Measurements from ENCODE around the gene RGS10. TPM values are rescaled to one million over a fixed set of nuclear protein-coding genes. Genes with fewer than 3 reads are reported as not detected.

The RGS10 gene
- total and polyA plus RNA-seq, 9 of the 15 experiments (the other 6 are each of a cell fraction or from before 2014, with no cell fraction given): 31.9 to 123 (median 62.1) TPM

- TF ChIP-seq ZNF197 (CRISPR knock-in tag; IDR thresholded peaks at IDR 0.05; ENCODE audit: low read depth) (no peak), IRF2 (CRISPR knock-in tag; IDR thresholded peaks at IDR 0.05) (no peak), DMBX1 (CRISPR knock-in tag; IDR thresholded peaks at IDR 0.05; ENCODE audit: borderline replicate concordance) (0 out of 2 replicates have a peak, but pooled peaks have one; percentile 6), SIN3A (IDR thresholded peaks at IDR 0.05; ENCODE audit: borderline replicate concordance in 2 of 2, control insufficient read depth in 1 of 2, low read depth in 2 of 2, low read length in 2 of 2) (no peak), KAT7 (CRISPR knock-in tag; IDR thresholded peaks at IDR 0.05; ENCODE audit: borderline replicate concordance) (peak; percentile 42; the same call in 1 of the 2 replicates)
Observed at GRCh38 chr10:119518176-119518575, 24.3 kb downstream of the RGS10 start (continued).

DNA sequence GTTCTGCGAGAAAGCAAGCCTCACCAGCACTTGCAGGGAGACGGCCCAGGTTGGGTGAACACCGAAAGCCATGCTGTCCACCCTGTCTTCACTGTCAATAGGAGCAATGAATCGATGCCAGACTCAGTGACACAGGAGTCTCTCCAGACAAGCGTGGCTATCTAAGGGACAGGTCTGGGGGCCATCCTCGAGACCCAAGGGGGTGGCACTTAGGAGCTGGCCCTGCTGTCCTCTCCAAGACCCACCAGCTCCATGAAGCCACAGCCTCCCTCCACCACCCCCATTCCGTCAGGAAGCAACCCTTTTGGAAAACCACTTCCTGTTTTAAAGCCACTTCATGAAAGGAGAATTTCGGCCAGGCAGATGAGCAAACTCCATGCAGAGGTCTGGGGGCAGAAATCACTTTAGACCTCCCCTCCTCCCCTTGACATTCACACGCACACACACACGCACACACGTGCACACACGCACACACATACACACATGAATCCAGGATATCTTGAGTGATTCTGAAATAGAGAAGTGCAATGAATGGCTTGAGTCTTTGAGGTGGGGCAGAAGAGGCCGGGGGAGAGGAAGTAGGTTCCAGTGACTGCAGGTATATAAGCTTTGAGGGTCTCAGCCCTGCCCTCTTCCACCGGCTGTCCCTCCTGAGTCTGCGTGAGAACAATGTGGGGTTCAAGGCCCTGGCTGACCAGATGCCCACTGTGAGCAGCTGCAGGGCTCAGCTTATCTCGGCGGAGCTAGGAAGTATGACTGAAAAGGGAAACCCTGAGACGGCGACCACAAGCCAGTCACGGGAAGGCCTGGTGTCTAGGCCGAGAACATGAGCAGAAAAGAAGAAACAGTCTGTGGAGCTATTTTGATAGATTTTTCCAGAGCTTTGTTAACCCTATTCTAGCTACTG lies 25.0 kb downstream of the RGS10 start:
- CTCF ChIA-PET (ENCODE audit: low intra/inter-chr PET ratio): no interaction called here
- POLR2A ChIA-PET: interaction anchor here (0.6 to 1.1 kb wide), 2 partner anchors 8 to 179 kb away, joined by 3 read pairs; no protein-coding TSS in a partner anchor
- FAIRE-seq: peak; percentile 35
- no peaks in the 10 kb centered on the region for H3K27me3 ChIP-seq (ENCODE audit: control insufficient read depth in 2 of 2, insufficient read depth in 2 of 2, low read length in 2 of 2)
- H3K79me2 ChIP-seq (ENCODE audit: control insufficient read depth, insufficient read depth, low read length): peaks cover 21% of the 10 kb centered on the region; the same call in 1 of the 3 replicates
- no peaks in the 10 kb centered on the region for H4K20me1 ChIP-seq (replicated peaks; ENCODE audit: control insufficient read depth, insufficient read depth, low read length)
- intact Hi-C loops (cut with micrococcal nuclease): no loop called here
- H3K4me1 ChIP-seq (replicated peaks in 1 of 2; ENCODE audit: control insufficient read depth in 2 of 2, insufficient read depth in 2 of 2, low read length in 2 of 2): peaks cover 59 to 62% of the 10 kb centered on the region in 2 experiments
- in situ Hi-C loops (cut with MboI): no loop called here
- H3K4me3 ChIP-seq: no peak overlapping the region
- no peak for ATAC-seq
- 42% methylated on average over 14 of the region's 21 CpGs for WGBS (ENCODE audit: insufficient coverage, low coverage, missing lambda C conversion rate)
- peaks cover 53% of the 10 kb centered on the region for H3K36me3 ChIP-seq (ENCODE audit: control insufficient read depth, insufficient read depth, low read length)
- peak overlapping the region; percentile 46 to 85 for H3K9ac ChIP-seq (ENCODE audit: insufficient read depth in 1 of 2, low read depth in 2 of 2, low read length in 2 of 2)
- H3K9me3 ChIP-seq (replicated peaks; ENCODE audit: control insufficient read depth, insufficient read depth, low read depth, low read length): no peaks in the 10 kb centered on the region
- DNase-seq (ENCODE audit: extremely low read depth in 1 of 4, low spot score in 3 of 4): no peak
- peak overlapping the region; percentile 36; the same call in 1 of the 2 replicates for H3K4me2 ChIP-seq (ENCODE audit: insufficient read depth, low read length)
- no TSS peak for BruUV-seq (replicated peaks)
- peak overlapping the region; percentile 74 for H3K27ac ChIP-seq (ENCODE audit: extremely low read depth, low read depth, low read length)
- H3K9me1 ChIP-seq (ENCODE audit: control insufficient read depth, insufficient read depth, low read length): no peaks in the 10 kb centered on the region
- H2AFZ ChIP-seq (ENCODE audit: low read depth, low read length): peak overlapping the region; percentile 52
- TF ChIP-seq SMARCB1 (IDR thresholded peaks at IDR 0.05; ENCODE audit: insufficient read length, low read depth) (no peak), ZFX (CRISPR knock-in tag; IDR thresholded peaks at IDR 0.05) (peak; percentile 57), KAT7 (CRISPR knock-in tag; IDR thresholded peaks at IDR 0.05; ENCODE audit: borderline replicate concordance) (peak; percentile 70; the same call in 1 of the 2 replicates), UBTF (IDR thresholded peaks at IDR 0.05; ENCODE audit: borderline replicate concordance in 1 of 2, low read depth in 2 of 2, low read length in 2 of 2) (no peak), WHSC1 (IDR thresholded peaks at IDR 0.05; ENCODE audit: low read length) (no peak), RBM14 (IDR thresholded peaks at IDR 0.05; ENCODE audit: borderline replicate concordance, insufficient read depth, low read depth, low read length) (no peak), NCOA4 (IDR thresholded peaks at IDR 0.05; ENCODE audit: partially characterized antibody) (no peak), MXI1 (IDR thresholded peaks at IDR 0.05; ENCODE audit: low read depth, low read length) (no peak), CEBPG (CRISPR knock-in tag; IDR thresholded peaks at IDR 0.05) (no peak), CEBPG (tag; conservative IDR thresholded peaks at IDR 0.05 in 1 of 2, IDR thresholded peaks at IDR 0.05 in 1 of 2) (no peak), CBX8 (IDR thresholded peaks at IDR 0.05; ENCODE audit: borderline replicate concordance, extremely low read depth, low read depth, low read length, poor library complexity, severe bottlenecking) (no peak), ZZZ3 (IDR thresholded peaks at IDR 0.05) (no peak), ZBTB17 (CRISPR knock-in tag; IDR thresholded peaks at IDR 0.05) (no peak)
